ENCODE measurements around the gene AIP.

The AIP gene

GRCh38 chr11:67437082-67437808, 45.6 kb upstream of the AIP start, which contains the start of gene PTPRCAP:
Gene PTPRCAP (minus strand): TSS chr11:67437682. CDS start chr11:67437619, 63 bp downstream.
- Histone ChIP-seq H3K9ac (ENCODE audit: low read depth, low read length) (peak within 1 kb of the TSS; percentile 99), H4K20me1 (ENCODE audit: insufficient read depth, low read length) (peaks cover 50% of the 10 kb centered on the region), H3K79me2 (ENCODE audit: insufficient read depth, low read length) (peaks cover 79% of the 10 kb centered on the region), H3K4me2 (ENCODE audit: insufficient read depth, low read length) (peak within 1 kb of the TSS; percentile 99), H3K4me1 (ENCODE audit: insufficient read depth, low read length) (peaks cover 68% of the 10 kb centered on the region), H3K27me3 (ENCODE audit: insufficient read depth, low read length, poor library complexity) (no peaks in the 10 kb centered on the region), H3K27ac (ENCODE audit: low read length) (peak within 1 kb of the TSS; percentile 100), H3K9me3 (ENCODE audit: insufficient read depth, low read length, severe bottlenecking) (no peaks in the 10 kb centered on the region), H3K4me3 (ENCODE audit: low read depth in 1 of 2, low read length in 2 of 2) (peak within 1 kb of the TSS; percentile 85 to 92), H3K36me3 (ENCODE audit: insufficient read depth, low read length) (peaks cover 70% of the 10 kb centered on the region), H2AFZ (ENCODE audit: low read depth, low read length) (no peak within 1 kb of the TSS)
- no peak for TF ChIP-seq EZH2 (IDR thresholded peaks at IDR 0.05; ENCODE audit: borderline replicate concordance, low read depth, low read length, severe bottlenecking)
- TF ChIP-seq, protein P1, sequence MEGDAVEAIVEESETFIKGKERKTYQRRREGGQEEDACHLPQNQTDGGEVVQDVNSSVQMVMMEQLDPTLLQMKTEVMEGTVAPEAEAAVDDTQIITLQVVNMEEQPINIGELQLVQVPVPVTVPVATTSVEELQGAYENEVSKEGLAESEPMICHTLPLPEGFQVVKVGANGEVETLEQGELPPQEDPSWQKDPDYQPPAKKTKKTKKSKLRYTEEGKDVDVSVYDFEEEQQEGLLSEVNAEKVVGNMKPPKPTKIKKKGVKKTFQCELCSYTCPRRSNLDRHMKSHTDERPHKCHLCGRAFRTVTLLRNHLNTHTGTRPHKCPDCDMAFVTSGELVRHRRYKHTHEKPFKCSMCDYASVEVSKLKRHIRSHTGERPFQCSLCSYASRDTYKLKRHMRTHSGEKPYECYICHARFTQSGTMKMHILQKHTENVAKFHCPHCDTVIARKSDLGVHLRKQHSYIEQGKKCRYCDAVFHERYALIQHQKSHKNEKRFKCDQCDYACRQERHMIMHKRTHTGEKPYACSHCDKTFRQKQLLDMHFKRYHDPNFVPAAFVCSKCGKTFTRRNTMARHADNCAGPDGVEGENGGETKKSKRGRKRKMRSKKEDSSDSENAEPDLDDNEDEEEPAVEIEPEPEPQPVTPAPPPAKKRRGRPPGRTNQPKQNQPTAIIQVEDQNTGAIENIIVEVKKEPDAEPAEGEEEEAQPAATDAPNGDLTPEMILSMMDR (IDR thresholded peaks at IDR 0.05; ENCODE audit: borderline replicate concordance, extremely low read depth, low read length, poor library complexity, severe bottlenecking), result no peak
- peak; percentile 69 for ATAC-seq (ENCODE audit: insufficient read depth, low read depth)
- peak; percentile 94 for DNase-seq

GRCh38 chr11:67437809-67438157, 45.0 kb upstream of the AIP start:
- H2AFZ ChIP-seq (ENCODE audit: low read depth, low read length), result no peak overlapping the region
- peaks cover 65% of the 10 kb centered on the region for H3K36me3 ChIP-seq (ENCODE audit: insufficient read depth, low read length)
- H3K4me2 ChIP-seq (ENCODE audit: insufficient read depth, low read length), result peak overlapping the region; percentile 99
- H3K9ac ChIP-seq (ENCODE audit: low read depth, low read length), result peak overlapping the region; percentile 99
- H4K20me1 ChIP-seq (ENCODE audit: insufficient read depth, low read length), result peaks cover 45% of the 10 kb centered on the region
- peaks cover 70% of the 10 kb centered on the region for H3K4me1 ChIP-seq (ENCODE audit: insufficient read depth, low read length)
- no peak for ATAC-seq (ENCODE audit: insufficient read depth, low read depth)
- no peak for TF ChIP-seq EZH2 (IDR thresholded peaks at IDR 0.05; ENCODE audit: borderline replicate concordance, low read depth, low read length, severe bottlenecking)
- TF ChIP-seq, protein P1 (IDR thresholded peaks at IDR 0.05; ENCODE audit: borderline replicate concordance, extremely low read depth, low read length, poor library complexity, severe bottlenecking), result peak; percentile 3
- peak overlapping the region; percentile 100 for H3K27ac ChIP-seq (ENCODE audit: low read length)
- no peaks in the 10 kb centered on the region for H3K9me3 ChIP-seq (ENCODE audit: insufficient read depth, low read length, severe bottlenecking)
- no peaks in the 10 kb centered on the region for H3K27me3 ChIP-seq (ENCODE audit: insufficient read depth, low read length, poor library complexity)
- H3K79me2 ChIP-seq (ENCODE audit: insufficient read depth, low read length), result peaks cover 75% of the 10 kb centered on the region
- H3K4me3 ChIP-seq (ENCODE audit: low read depth in 1 of 2, low read length in 2 of 2), result peak overlapping the region; percentile 85 to 92
- no peak for DNase-seq

GRCh38 chr11:67438158-67438902, 44.5 kb upstream of the AIP start:
- Histone ChIP-seq H3K9ac (ENCODE audit: low read depth, low read length) (peak overlapping the region; percentile 99), H3K4me2 (ENCODE audit: insufficient read depth, low read length) (peak overlapping the region; percentile 99), H2AFZ (ENCODE audit: low read depth, low read length) (no peak overlapping the region), H3K4me1 (ENCODE audit: insufficient read depth, low read length) (peaks cover 70% of the 10 kb centered on the region), H3K27me3 (ENCODE audit: insufficient read depth, low read length, poor library complexity) (no peaks in the 10 kb centered on the region), H3K79me2 (ENCODE audit: insufficient read depth, low read length) (peaks cover 70% of the 10 kb centered on the region), H3K9me3 (ENCODE audit: insufficient read depth, low read length, severe bottlenecking) (no peaks in the 10 kb centered on the region), H4K20me1 (ENCODE audit: insufficient read depth, low read length) (peaks cover 39% of the 10 kb centered on the region), H3K4me3 (ENCODE audit: low read depth in 1 of 2, low read length in 2 of 2) (peak overlapping the region; percentile 85 to 92; a peak in 3 of 4 replicates), H3K27ac (ENCODE audit: low read length) (peak overlapping the region; percentile 100), H3K36me3 (ENCODE audit: insufficient read depth, low read length) (peaks cover 59% of the 10 kb centered on the region)
- no peak for TF ChIP-seq EZH2 (IDR thresholded peaks at IDR 0.05; ENCODE audit: borderline replicate concordance, low read depth, low read length, severe bottlenecking)
- TF ChIP-seq, protein P1 (IDR thresholded peaks at IDR 0.05; ENCODE audit: borderline replicate concordance, extremely low read depth, low read length, poor library complexity, severe bottlenecking), result peak; percentile 1
- ATAC-seq (ENCODE audit: insufficient read depth, low read depth) (no peak), DNase-seq (no peak)

Data from DND-41 (cell line).